A549 (cell line): ENCODE measurements around the gene SLC20A1.

Source experiments
- CEBPB ChIP-seq, 2 experiments: fragments of >200 bp in 1 of 2; sonication (Bioruptor Twin) in 1 of 2; formaldehyde crosslinking in 1 of 2; IDR thresholded peaks; 2 replicates each; pipeline ENCODE4 v1.6.1; 2012 to 2016
- CHD2 ChIP-seq: fragments of 150-350 bp; IDR thresholded peaks from 2 replicates; pipeline ENCODE4 v1.6.1; 2014; ENCODE audit warnings: low read length; ENCODE audit not compliant: partially characterized antibody
- CTCF ChIP-seq: fragments of >200 bp; sonication (Bioruptor Twin); formaldehyde crosslinking; IDR thresholded peaks from 3 replicates; pipeline ENCODE4 v1.5.1; 2016
- EP300 ChIP-seq, 2 experiments: fragments of >200 bp; sonication (Bioruptor Twin); formaldehyde crosslinking; IDR thresholded peaks; 2 replicates in 1 of 2; 3 replicates in 1 of 2; pipeline ENCODE4 v1.6.1; 2016 to 2017
- MAFK ChIP-seq: fragments of 450-650 bp; IDR thresholded peaks from 2 replicates; pipeline ENCODE4 v1.6.1; 2014; ENCODE audit not compliant: partially characterized antibody
- MAX ChIP-seq: IDR thresholded peaks from 2 replicates; pipeline ENCODE4 v1.6.1; 2012
- NR3C1 ChIP-seq: fragments of >200 bp; sonication (Bioruptor Twin); formaldehyde crosslinking; IDR thresholded peaks from 3 replicates; pipeline ENCODE4 v1.6.1; 2017
- POLR2A ChIP-seq: IDR thresholded peaks from 2 replicates; pipeline ENCODE4 v1.6.1; 2012; ENCODE audit warnings: mild to moderate bottlenecking, low read length
- REST ChIP-seq: fragments of 200-600 bp; sonication (generic); IDR thresholded peaks from 2 replicates; pipeline ENCODE4 v1.6.1; 2016; ENCODE audit warnings: antibody characterized with exemption, mild to moderate bottlenecking, moderate library complexity
- ZNF302 ChIP-seq: fragments of 250-450 bp; sonication (Bioruptor Pico); IDR thresholded peaks from 2 replicates; pipeline ENCODE4 v1.9.0; 2021; ENCODE audit warnings: inconsistent platforms, mild to moderate bottlenecking, moderate library complexity

- TF ChIP-seq CTCF = no peak
- no peak for TF ChIP-seq CHD2
- no peak for TF ChIP-seq ZNF302
- TF ChIP-seq POLR2A = no peak
- TF ChIP-seq REST = no peak
- no peak for TF ChIP-seq EP300 (IDR thresholded peaks at IDR 0.05)
- TF ChIP-seq CEBPB (IDR thresholded peaks at IDR 0.05) = no peak
- TF ChIP-seq NR3C1 = no peak
- TF ChIP-seq MAX = no peak
- TF ChIP-seq MAFK = no peak
Measured at GRCh38 chr2:112642966-112643365, 2.8 kb upstream of the SLC20A1 start.
